ENCODE measurements around the gene SAMD4A.

Gene SAMD4A

GRCh38 chr14:54762296-54762695 is 195.4 kb downstream of the SAMD4A start:
- TF ChIP-seq, protein P1, sequence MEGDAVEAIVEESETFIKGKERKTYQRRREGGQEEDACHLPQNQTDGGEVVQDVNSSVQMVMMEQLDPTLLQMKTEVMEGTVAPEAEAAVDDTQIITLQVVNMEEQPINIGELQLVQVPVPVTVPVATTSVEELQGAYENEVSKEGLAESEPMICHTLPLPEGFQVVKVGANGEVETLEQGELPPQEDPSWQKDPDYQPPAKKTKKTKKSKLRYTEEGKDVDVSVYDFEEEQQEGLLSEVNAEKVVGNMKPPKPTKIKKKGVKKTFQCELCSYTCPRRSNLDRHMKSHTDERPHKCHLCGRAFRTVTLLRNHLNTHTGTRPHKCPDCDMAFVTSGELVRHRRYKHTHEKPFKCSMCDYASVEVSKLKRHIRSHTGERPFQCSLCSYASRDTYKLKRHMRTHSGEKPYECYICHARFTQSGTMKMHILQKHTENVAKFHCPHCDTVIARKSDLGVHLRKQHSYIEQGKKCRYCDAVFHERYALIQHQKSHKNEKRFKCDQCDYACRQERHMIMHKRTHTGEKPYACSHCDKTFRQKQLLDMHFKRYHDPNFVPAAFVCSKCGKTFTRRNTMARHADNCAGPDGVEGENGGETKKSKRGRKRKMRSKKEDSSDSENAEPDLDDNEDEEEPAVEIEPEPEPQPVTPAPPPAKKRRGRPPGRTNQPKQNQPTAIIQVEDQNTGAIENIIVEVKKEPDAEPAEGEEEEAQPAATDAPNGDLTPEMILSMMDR (IDR thresholded peaks at IDR 0.05; ENCODE audit: extremely low read depth, insufficient read depth, missing control alignments): no peak
- in situ Hi-C loops (cut with MboI; ENCODE audit: low pct_unique_long_range_greater_than_20kb, low sequenced_read_pairs, unreplicated experiment): no loop called here
- no peak for DNase-seq (ENCODE audit: low spot score)

- TF ChIP-seq, protein P1 (IDR thresholded peaks at IDR 0.05; ENCODE audit: extremely low read depth, insufficient read depth, missing control alignments): no peak
- in situ Hi-C loops (cut with MboI; ENCODE audit: low pct_unique_long_range_greater_than_20kb, low sequenced_read_pairs, unreplicated experiment): no loop called here
- DNase-seq (ENCODE audit: low spot score): no peak
These were observed 196.8 kb downstream of the SAMD4A start for GRCh38 chr14:54763761-54764160.

DNA sequence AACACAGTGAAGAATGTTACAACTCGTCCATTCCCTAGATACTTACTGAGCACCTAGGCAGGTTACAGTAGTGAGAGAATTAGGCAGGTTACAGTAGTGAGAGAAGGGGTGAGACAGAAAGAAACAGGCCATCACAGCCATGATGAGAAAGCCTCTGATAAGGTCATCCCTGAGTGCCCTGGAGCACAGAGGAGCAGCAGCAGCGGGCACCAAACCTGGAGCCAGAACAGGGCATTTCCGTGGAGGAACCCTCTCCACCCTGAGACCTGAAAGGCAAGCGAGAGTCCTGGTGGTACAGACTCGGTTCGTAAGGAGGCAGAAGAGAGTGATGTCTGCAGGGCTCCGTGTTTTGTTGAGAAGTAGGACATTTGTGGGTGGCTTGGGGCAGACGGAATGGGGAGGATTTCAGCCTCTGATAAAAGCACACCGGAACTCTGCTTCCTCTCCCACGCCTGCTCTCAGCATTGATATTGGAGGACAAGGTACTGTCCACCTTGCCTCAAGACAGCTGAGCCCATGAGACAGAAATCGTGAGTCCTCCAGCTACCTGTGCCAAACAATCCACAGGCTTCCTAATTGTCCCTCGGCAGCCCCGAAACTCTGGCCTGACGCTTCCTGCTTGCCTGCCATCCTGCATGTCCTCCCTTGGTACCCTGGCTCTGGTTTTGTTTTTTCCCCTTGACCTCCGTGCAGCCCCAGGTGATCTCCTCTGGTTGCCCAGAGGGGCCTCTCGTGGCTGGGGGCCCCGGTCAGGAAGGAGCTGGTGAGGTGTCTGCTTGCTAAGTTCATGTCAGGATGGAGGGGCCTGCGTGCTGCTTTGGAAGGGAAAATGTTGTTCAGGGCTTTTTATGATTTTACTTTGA is 199.6 kb downstream of the SAMD4A start:
- TF ChIP-seq, protein P1 (IDR thresholded peaks at IDR 0.05; ENCODE audit: extremely low read depth, insufficient read depth, missing control alignments): no peak
- in situ Hi-C loops (cut with MboI; ENCODE audit: low pct_unique_long_range_greater_than_20kb, low sequenced_read_pairs, unreplicated experiment): no loop called here
- DNase-seq (ENCODE audit: low spot score): no peak

DNA sequence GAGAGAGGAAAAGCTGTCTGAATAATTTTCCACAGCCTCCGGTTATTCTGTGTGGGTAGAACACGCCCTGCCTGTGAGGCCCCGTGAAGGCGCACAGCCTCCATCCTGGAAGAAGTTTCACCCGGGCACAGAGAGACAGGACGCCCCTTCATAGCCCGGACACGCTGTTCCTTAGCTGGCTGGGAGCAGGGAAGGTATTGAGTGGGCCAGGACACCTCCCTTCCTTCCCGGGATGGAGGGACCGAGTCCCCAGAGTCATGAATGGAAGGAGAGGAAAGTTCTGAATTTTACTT is 200.2 kb downstream of the SAMD4A start:
- in situ Hi-C loops (cut with MboI; ENCODE audit: low pct_unique_long_range_greater_than_20kb, low sequenced_read_pairs, unreplicated experiment): no loop called here
- no peak for DNase-seq (ENCODE audit: low spot score)
- TF ChIP-seq, protein P1 (IDR thresholded peaks at IDR 0.05; ENCODE audit: extremely low read depth, insufficient read depth, missing control alignments): no peak

DNA sequence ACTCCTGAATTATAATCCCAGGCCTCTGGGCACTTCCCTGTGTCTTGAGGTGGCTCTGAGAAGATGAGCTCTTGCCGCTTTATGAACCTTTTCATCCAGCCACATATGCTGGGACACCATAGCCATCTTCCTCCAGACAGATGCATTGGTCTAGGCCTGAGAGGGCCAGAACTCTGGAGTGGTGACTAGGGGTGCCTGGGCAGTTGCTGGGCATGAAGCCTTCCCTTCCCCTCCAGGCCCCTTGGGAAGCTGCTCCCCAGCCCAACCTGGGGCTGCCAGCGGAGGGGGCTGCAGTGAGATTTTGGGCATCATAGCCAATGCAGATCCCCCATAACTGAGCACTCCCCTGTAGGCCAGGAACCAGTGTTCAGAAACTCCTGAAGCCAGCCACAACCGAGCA is 200.5 kb downstream of the SAMD4A start:
- TF ChIP-seq, protein P1 (IDR thresholded peaks at IDR 0.05; ENCODE audit: extremely low read depth, insufficient read depth, missing control alignments): no peak
- DNase-seq (ENCODE audit: low spot score): no peak
- in situ Hi-C loops (cut with MboI; ENCODE audit: low pct_unique_long_range_greater_than_20kb, low sequenced_read_pairs, unreplicated experiment): no loop called here

GRCh38 chr14:54768501-54769129 is 201.7 kb downstream of the SAMD4A start:
- in situ Hi-C loops (cut with MboI; ENCODE audit: low pct_unique_long_range_greater_than_20kb, low sequenced_read_pairs, unreplicated experiment): no loop called here

More at GRCh38 chr14:54768501-54769129, 201.7 kb downstream of the SAMD4A start:
- DNase-seq (ENCODE audit: low spot score): no peak
- TF ChIP-seq, protein P1 (IDR thresholded peaks at IDR 0.05; ENCODE audit: extremely low read depth, insufficient read depth, missing control alignments): no peak
